Measurements from ENCODE around the gene SNAPIN.
A peak's percentile ranks its signal among the peaks of the same experiment; 100 is the strongest.
"Not testable (repeated sequence)": the region's sequence is repeated elsewhere in the genome, so short reads cannot be mapped to it uniquely, and the experiment has no call there.

SNAPIN gene

DNA sequence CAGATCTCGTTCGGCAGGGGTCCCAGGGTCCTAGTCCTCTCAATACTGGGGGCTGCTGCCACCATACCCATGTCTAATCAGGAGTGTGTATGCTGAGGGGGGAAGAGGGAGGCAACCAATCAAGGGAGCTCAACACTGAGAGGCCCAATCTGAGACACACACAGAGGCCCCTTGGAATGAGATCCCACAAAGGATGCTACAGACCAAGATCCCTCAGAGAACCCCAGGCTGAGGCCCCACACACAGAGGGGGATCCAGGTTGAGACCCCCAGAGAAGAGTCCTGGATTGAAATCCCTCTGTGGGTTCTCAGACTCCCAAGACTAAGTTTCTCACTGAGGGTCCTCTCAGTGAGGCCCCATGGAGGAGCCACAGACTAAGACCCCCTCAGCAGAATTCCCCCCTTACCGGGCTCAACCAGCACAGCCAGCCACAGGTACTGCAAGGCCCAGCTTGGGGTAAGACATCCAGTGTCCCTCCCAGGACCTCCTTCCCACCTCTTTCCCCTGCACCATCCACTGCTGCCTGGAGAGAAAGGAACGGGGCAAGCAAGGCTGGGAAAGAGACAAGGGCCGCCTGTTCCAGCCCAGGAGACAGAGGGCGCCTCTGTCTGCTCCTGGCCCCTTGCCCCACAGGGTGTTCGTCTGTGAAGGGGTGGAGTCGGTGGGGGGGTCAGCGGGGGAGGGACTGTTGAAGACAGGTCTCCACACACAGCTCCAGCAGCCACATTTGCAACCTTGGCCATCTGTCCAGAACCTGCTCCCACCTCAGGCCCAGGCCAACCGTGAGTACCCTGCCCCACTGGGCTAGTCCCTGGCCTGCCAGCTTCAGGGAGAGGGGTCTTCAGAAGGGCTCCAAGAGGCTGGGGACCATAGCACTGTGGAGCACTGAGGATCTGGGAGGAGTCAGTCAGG, 30.5 kb upstream of the SNAPIN start, which contains the start of gene S100A1:
S100A1 (plus strand) TSS at position 720 of the 912 bp plus-strand sequence. CDS start 2,088 bp downstream, outside the sequence.
- no peak for DNase-seq

- DNase-seq, result no peak
Measured at GRCh38 chr1:153628638-153629342, 29.7 kb upstream of the SNAPIN start.

- no peak for DNase-seq
Measured at GRCh38 chr1:153629343-153629665, 29.2 kb upstream of the SNAPIN start.

DNA sequence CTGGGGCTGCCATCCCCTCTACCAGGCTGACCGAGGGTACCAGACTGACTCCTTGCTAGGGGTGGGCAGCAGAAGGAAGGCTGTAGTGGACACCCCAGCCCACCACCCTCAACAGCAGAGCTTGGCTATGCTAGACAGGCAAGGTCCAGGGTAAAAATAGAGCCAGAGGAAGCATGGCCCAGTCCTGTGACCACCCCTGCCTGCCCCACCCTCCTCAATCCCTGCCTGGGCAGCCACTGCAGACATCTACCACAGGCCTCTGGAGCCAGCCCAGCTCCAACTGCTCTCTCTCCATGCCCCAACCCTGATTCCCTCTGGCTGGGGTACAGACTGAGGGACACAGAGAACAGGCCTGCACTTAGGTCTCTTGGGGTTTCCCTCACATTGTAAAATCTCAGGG, 28.5 kb upstream of the SNAPIN start:
- no peak for DNase-seq

DNA sequence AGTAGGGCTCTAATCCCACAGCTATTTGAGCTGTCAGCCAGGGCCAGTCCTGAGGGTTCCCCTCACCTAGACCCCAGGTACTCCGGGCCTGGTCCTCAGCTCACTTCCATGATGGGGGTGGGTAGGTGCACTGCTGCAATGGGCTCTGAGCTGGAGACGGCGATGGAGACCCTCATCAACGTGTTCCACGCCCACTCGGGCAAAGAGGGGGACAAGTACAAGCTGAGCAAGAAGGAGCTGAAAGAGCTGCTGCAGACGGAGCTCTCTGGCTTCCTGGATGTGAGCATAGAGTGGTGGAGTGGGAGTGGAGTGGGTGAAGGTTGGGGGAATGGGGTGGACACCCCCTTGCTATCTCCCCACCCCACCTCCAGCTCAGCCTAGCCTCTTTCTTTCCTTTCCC, 28.1 kb upstream of the SNAPIN start:
- no peak for DNase-seq

DNA sequence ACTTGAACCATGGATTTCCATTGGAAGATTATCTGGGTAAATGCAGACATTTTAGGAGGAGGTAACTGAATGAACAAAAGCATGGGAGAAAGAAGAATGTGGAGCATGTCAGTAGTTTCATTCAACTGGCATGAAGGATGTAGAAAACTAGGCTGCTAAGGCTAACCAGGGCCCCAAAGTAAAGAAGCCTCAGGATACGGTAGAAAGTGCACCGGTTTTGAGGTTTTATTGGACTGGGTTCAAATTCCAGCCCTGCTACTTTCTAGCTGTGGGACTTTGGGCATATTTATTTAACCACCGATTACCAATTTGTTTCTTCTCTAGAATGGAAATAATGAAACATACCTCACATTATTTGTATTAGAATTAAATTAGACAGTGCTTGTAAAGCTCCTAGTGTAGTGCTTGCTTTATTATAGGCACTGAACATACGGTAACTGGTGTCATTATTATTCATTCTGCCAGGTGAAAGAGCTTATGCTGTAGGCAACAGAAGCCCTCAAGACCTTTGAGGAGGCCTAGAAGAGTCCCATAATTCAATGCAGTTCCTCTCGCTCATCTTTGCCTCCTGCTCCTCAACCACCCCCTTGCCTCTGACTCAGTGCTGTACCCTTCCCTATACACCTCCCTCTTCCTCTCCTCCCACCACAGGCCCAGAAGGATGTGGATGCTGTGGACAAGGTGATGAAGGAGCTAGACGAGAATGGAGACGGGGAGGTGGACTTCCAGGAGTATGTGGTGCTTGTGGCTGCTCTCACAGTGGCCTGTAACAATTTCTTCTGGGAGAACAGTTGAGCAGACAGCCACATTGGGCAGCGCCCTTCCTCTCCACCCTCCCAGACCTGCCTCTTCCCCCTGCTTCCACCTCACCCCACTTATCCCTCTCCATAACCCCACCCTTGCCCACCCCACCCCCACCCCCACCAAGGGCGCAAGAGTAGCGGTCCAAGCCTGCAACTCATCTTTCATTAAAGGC, 27.2 kb upstream of the SNAPIN start:
- DNase-seq, result no peak

DNA sequence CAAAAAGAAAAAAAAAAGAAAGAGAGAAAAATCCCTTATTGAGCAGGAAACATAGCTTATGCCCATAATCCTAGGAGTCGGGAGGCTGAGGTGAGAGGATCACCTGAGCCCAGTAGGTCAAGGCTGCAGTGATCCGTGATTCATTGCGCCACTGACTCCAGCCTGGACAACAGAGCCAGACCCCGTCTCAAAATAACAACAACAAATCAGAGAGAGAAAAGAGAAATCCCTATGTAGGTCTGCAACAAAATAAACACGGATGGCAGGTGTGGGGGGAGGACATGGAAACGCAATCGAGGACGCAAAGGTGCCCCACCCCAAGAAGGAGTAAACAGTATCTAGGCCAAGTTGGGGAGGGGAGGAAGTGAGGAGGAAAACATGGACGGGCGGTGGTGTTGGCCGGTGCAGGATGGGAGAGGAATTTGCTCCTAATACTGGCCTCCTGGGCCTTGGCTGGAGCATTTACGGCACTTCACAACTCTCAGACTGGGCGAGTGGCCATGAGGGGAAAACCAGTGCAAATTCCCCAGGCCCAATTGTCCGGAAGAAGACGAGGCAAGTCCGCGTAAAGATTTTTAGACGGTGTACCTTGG, 25.2 kb upstream of the SNAPIN start:
- DNase-seq, result no peak

- peak; percentile 100 for DNase-seq
Measured at GRCh38 chr1:153633754-153634665, 24.5 kb upstream of the SNAPIN start, which contains the start of gene CHTOP. Gene CHTOP, plus strand, starts transcription at chr1:153634066. Its CDS starts 2,523 bp downstream, at chr1:153636589.

DNA sequence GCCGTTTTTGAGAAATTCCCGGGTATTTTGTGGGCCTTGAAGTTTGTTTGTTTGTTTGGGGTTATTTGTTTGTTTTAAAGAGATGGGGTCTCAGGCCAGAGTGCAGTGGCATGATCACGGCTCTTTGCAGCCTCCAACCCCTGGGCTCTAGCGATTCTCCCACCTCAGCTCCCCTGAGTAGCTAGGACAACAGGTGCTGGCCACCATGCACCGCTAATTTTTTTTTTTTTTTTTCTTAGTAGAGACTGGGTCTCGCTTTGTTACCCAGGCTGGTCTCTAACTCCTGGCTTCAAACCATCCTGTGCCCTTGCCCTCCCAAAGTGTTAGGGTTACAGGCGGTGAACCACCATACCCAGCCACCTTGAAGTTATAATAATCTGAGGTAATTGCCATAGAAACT, 22.6 kb upstream of the SNAPIN start:
- no peak for DNase-seq

DNA sequence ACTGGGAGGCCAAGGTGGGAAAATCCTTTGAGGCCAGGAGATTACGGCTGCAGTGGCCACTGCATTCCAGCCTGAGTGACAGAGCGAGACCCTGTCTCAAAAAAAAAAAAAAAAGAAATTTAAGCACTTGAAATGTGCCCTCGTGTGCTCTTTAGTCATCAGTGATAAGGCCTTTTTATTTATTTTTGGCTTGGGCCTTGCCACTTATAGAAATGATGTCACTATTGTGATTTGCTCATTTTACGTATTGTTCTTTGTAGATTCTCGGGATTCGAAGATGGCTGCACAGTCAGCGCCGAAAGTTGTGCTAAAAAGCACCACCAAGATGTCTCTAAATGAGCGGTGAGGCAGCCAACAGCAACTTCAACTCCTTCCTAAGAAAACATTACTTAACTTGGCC, 22.2 kb upstream of the SNAPIN start:
- DNase-seq, result no peak

GRCh38 chr1:153638261-153638660, 20.2 kb upstream of the SNAPIN start:
- DNase-seq, result no peak

GRCh38 chr1:153639280-153639679, 19.2 kb upstream of the SNAPIN start:
- DNase-seq, result no peak

GRCh38 chr1:153640213-153640612, 18.3 kb upstream of the SNAPIN start:
- not testable (repeated sequence) for DNase-seq

GRCh38 chr1:153640861-153641260, 17.6 kb upstream of the SNAPIN start:
- DNase-seq, result no peak

DNA sequence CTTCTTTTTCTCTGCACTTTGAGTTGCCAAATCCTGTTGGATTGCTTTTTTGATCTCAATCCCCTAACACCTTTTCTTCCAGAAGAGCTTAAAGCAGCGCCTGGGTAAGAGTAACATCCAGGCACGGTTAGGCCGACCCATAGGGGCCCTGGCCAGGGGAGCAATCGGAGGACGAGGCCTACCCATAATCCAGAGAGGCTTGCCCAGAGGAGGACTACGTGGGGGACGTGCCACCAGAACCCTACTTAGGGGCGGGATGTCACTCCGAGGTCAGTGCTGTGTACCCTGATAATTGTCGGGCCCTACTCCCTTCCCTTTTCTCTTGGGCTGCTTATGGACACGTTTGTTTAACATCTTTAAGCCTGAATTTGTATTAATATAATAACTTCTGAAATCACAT, 16.3 kb upstream of the SNAPIN start:
- DNase-seq, result no peak

- no peak for DNase-seq
Measured at GRCh38 chr1:153643100-153643499, 15.4 kb upstream of the SNAPIN start.

GRCh38 chr1:153643816-153644215, 14.7 kb upstream of the SNAPIN start:
- DNase-seq, result no peak

DNA sequence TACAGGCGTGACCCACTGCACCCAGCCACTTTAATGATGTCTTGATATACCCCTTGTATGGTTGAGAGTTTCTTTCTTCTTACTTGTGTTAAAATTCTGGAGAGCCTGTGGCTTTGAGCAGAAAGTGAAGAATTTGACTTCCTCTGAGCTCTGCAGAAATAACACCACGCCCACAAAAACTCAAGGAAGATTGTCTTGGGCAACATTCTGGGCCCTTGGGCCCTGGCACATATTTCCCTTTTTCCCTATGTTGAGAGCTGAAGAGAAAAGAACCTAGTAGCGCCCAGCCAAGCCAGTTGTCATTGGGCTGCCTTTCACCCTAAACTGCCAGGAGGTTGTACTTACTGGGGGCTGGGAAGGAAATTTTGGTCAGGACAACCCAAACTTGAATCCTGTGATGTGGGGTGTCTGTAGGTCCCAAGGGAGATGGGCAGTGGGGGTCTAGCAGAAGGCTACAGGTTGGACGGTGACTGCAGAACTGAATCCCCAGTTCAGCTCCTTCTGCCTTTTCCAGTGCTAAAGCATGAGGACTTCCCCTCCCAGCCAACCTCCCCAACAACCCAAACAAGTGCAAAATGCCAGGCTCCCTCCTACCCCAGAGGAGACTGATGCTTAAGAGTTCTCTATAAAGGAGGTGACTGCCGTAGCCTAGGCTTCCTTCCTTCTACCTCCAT, 11.7 kb upstream of the SNAPIN start:
- no peak for DNase-seq

DNA sequence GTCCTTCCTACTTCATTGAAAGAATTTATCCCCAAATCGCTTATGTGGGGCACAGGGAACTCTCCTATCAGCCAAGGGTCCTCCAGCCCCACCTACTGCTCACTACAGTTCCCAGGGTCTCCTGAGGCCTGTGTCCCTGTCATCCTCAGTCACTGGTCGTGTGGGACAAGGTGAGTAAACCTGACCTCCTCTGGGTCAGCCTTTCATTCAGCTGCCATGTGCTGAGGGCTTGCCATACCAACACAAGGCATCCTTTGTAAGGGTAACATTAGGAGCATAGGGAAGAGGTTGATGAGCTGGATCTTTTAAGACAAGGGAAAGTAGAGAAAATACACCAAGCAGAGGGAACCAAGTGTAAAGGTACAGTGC, 11.2 kb upstream of the SNAPIN start:
- no peak for DNase-seq

GRCh38 chr1:153648000-153648643, 10.4 kb upstream of the SNAPIN start:
- no peak for DNase-seq
